PC-3 (cell line): ENCODE measurements around the gene FBXO27. TPM values are rescaled to one million over a fixed set of nuclear protein-coding genes. Genes with fewer than 3 reads are reported as not detected.

Experiments
- ATAC-seq: fragments of 200-7000 bp; cut with Tn5 transposase; 2 replicates; pipeline ENCODE4 v1.9.1; 2020; ENCODE audit warnings: mild to moderate bottlenecking, moderate library complexity
- BruUV-seq: library from RNA; stranded (reverse); fragments of 400-500 nt; replicated peaks from 2 replicates; lab custom pipeline; 2021; lab: Mats Ljungman, UMichigan
- CTCF ChIA-PET: fragments of 300-600 bp; sonication (Branson Sonifier 250); formaldehyde crosslinking; loops from one replicate; lab custom pipeline; 2022; ENCODE audit warnings: antibody characterized with exemption; lab: Charles Lee
- POLR2A ChIA-PET: fragments of 300-600 bp; sonication (Branson Sonifier 250); formaldehyde crosslinking; loops from one replicate; lab custom pipeline; 2022; ENCODE audit warnings: antibody characterized with exemption; ENCODE audit not compliant: unreplicated experiment; lab: Charles Lee
- DNase-seq: peaks from one replicate; pipeline ENCODE4 v3.0.0-alpha.2; 2015
- H2AFZ ChIP-seq: fragments of 300-600 bp; sonication (generic); 2 replicates; pipeline ENCODE4 v1.6.0; 2016; ENCODE audit warnings: antibody characterized with exemption, low read length
- H3F3A ChIP-seq: fragments of 300-600 bp; sonication (generic); one replicate; pipeline ENCODE4 v1.6.0; 2017; ENCODE audit warnings: antibody characterized with exemption, low read length, control low read depth, mild to moderate bottlenecking; ENCODE audit not compliant: unreplicated experiment
- H3K27ac ChIP-seq: fragments of 300-600 bp; sonication (generic); 2 replicates; pipeline ENCODE4 v1.5.1; 2016; ENCODE audit warnings: mild to moderate bottlenecking, low read length
- H3K27me3 ChIP-seq: fragments of 300-600 bp; sonication (generic); 2 replicates; pipeline ENCODE4 v1.6.1; 2016; ENCODE audit warnings: low read length, mixed read lengths
- H3K36me3 ChIP-seq: fragments of 300-600 bp; sonication (generic); 2 replicates; pipeline ENCODE4 v1.6.1; 2016; ENCODE audit warnings: low read depth, mixed run types, low read length, mixed read lengths
- H3K4me1 ChIP-seq: fragments of 300-600 bp; sonication (generic); 2 replicates; pipeline ENCODE4 v1.5.1; 2016; ENCODE audit warnings: low read length; ENCODE audit not compliant: insufficient read depth
- H3K4me2 ChIP-seq: fragments of 300-600 bp; sonication (generic); 2 replicates; pipeline ENCODE4 v1.6.0; 2016; ENCODE audit warnings: low read length
- H3K4me3 ChIP-seq: fragments of 300-600 bp; sonication (generic); 2 replicates; pipeline ENCODE4 v1.5.1; 2016; ENCODE audit warnings: mild to moderate bottlenecking, low read length, mixed read lengths
- H3K79me2 ChIP-seq: fragments of 300-600 bp; sonication (generic); 2 replicates; pipeline ENCODE4 v1.6.1; 2017; ENCODE audit warnings: low read length, mixed read lengths
- H3K9ac ChIP-seq: fragments of 300-600 bp; sonication (generic); 2 replicates; pipeline ENCODE4 v1.6.0; 2016; ENCODE audit warnings: mild to moderate bottlenecking, low read length
- H3K9me2 ChIP-seq: fragments of 300-600 bp; sonication (generic); replicated peaks from 2 replicates; pipeline ENCODE4 v1.6.1; 2016; ENCODE audit warnings: mixed run types, low read length, mixed read lengths
- H3K9me3 ChIP-seq: fragments of 300-600 bp; sonication (generic); 2 replicates; pipeline ENCODE4 v1.6.1; 2016; ENCODE audit warnings: low read length, mixed read lengths
- H4K20me1 ChIP-seq: fragments of 300-600 bp; sonication (generic); 2 replicates; pipeline ENCODE4 v1.6.1; 2016; ENCODE audit warnings: low read length, mixed read lengths
- EZH2 ChIP-seq: fragments of 300-600 bp; sonication (generic); IDR thresholded peaks from one replicate; pipeline ENCODE4 v1.6.1; 2017; ENCODE audit warnings: antibody characterized with exemption, mild to moderate bottlenecking, low read length; ENCODE audit not compliant: unreplicated experiment
- EZH2phosphoT487 ChIP-seq: fragments of 300-600 bp; sonication (generic); IDR thresholded peaks from 2 replicates; pipeline ENCODE4 v1.6.1; 2018; ENCODE audit warnings: mild to moderate bottlenecking, antibody characterized with exemption, low read length, borderline replicate concordance
- intact Hi-C: fragments of 100-400 bp; cut with micrococcal nuclease; formaldehyde crosslinking; loops from 2 replicates; pipeline ENCODE4 v1.9.0; 2023
- total RNA-seq: library from RNA; depleted of rRNA; stranded (reverse); fragments of >200 nt; gene quantifications from 2 replicates; pipeline ENCODE4 v1.2.3, GENCODE V29; 2014
- TF ChIP-seq, protein P1 (sequence below): fragments of 300-600 bp; sonication (generic); conservative IDR thresholded peaks from 2 replicates; pipeline ENCODE4 v1.5.1; 2017; ENCODE audit warnings: antibody characterized with exemption, low read depth, mild to moderate bottlenecking, low read length

The FBXO27 gene
- total RNA-seq, 1 experiment from 2014 or later, result 7.1 TPM

- no peaks in the 10 kb centered on the region; the same call in 1 of the 2 replicates for H3K36me3 ChIP-seq
- ChIA-PET CTCF (no interaction called here), POLR2A (interaction anchor here (0.5 kb wide), 1 partner anchor 628 kb away, joined by 7 read pairs; no protein-coding TSS in a partner anchor)
- peak overlapping the region; percentile 81 for H2AFZ ChIP-seq
- DNase-seq (no peak), ATAC-seq (no peak)
- no peaks in the 10 kb centered on the region for H3K9me2 ChIP-seq
- BruUV-seq, result TSS peak; percentile 76
- TF ChIP-seq EZH2phosphoT487 (no peak), EZH2 (no peak)
- TF ChIP-seq, protein P1, sequence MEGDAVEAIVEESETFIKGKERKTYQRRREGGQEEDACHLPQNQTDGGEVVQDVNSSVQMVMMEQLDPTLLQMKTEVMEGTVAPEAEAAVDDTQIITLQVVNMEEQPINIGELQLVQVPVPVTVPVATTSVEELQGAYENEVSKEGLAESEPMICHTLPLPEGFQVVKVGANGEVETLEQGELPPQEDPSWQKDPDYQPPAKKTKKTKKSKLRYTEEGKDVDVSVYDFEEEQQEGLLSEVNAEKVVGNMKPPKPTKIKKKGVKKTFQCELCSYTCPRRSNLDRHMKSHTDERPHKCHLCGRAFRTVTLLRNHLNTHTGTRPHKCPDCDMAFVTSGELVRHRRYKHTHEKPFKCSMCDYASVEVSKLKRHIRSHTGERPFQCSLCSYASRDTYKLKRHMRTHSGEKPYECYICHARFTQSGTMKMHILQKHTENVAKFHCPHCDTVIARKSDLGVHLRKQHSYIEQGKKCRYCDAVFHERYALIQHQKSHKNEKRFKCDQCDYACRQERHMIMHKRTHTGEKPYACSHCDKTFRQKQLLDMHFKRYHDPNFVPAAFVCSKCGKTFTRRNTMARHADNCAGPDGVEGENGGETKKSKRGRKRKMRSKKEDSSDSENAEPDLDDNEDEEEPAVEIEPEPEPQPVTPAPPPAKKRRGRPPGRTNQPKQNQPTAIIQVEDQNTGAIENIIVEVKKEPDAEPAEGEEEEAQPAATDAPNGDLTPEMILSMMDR, result no peak
- H3K4me3 ChIP-seq, result peak overlapping the region; percentile 76
- no peaks in the 10 kb centered on the region for H3K9me3 ChIP-seq
- H3K4me1 ChIP-seq, result peaks cover 12% of the 10 kb centered on the region
- intact Hi-C loops, result no loop called here
- H3K9ac ChIP-seq, result no peak overlapping the region; the same call in 1 of the 2 replicates
- peak overlapping the region; percentile 88 for H3K4me2 ChIP-seq
- no peaks in the 10 kb centered on the region for H3F3A ChIP-seq
- 0 out of 2 replicates have a peak overlapping the region, but pooled peaks have one; percentile 21 for H3K27ac ChIP-seq
- no peaks in the 10 kb centered on the region for H3K79me2 ChIP-seq
- H4K20me1 ChIP-seq, result no peaks in the 10 kb centered on the region
- H3K27me3 ChIP-seq, result no peaks in the 10 kb centered on the region
Measured at GRCh38 chr19:39030854-39031367, 1.4 kb downstream of the FBXO27 start.

DNA sequence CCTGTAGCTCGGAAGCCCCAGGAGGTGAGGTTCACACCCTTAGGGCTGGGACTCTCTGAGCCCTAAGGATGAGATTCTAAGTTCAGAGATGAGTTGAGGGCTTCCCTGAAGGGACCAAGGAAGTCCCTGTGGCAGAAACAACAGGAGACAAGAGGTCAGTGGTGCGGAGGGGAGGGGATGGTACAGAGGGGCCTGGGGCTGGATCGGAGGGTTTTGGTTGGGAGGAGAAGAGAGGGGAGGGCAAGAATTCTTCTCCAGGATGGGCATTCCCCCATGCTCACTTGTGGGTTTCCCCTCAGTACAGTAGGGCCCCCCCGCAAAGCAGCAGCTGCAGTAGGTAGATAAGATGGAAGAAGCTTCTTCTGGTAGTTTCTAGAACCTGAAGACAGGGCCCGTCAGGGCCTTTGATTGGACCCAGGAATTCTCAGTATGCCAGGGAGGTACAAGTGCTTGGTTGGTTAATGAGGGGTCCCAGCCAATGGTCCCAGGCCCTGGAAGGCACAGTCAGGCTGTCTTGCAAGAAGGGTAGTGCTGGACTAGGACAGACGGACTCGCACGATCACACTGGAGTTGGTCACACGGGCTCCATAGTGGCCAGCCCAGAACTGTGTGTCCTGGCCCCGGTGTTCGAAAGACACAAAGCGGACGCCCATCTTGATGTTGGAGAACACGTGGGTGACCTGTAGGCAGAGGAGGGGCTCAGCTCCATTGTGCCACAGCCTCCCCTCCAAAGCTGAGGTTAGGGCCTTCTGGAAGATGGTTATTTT, 7.3 kb downstream of the FBXO27 start:
- Histone ChIP-seq H3K9ac (no peak overlapping the region), H3F3A (no peaks in the 10 kb centered on the region), H3K4me2 (no peak overlapping the region), H3K27me3 (no peaks in the 10 kb centered on the region), H3K27ac (no peak overlapping the region), H3K9me3 (no peaks in the 10 kb centered on the region), H2AFZ (no peak overlapping the region), H3K4me3 (no peak overlapping the region), H3K4me1 (no peaks in the 10 kb centered on the region), H3K79me2 (no peaks in the 10 kb centered on the region), H3K36me3 (no peaks in the 10 kb centered on the region; the same call in 1 of the 2 replicates), H3K9me2 (no peaks in the 10 kb centered on the region), H4K20me1 (no peaks in the 10 kb centered on the region)
- BruUV-seq, result no TSS peak
- intact Hi-C loops, result no loop called here
- ChIA-PET CTCF (no interaction called here), POLR2A (no interaction called here)
- no peak for DNase-seq
- ATAC-seq, result no peak
- TF ChIP-seq EZH2 (no peak), EZH2phosphoT487 (no peak)

GRCh38 chr19:39021063-39021462, 11.3 kb downstream of the FBXO27 start:
- Histone ChIP-seq H3K27me3 (no peaks in the 10 kb centered on the region), H3K27ac (no peak overlapping the region), H3K4me2 (no peak overlapping the region), H3K36me3 (no peaks in the 10 kb centered on the region), H3F3A (no peaks in the 10 kb centered on the region), H3K9ac (no peak overlapping the region), H2AFZ (no peak overlapping the region), H3K4me1 (no peaks in the 10 kb centered on the region), H3K9me3 (no peaks in the 10 kb centered on the region), H3K79me2 (no peaks in the 10 kb centered on the region), H3K4me3 (no peak overlapping the region), H3K9me2 (no peaks in the 10 kb centered on the region), H4K20me1 (no peaks in the 10 kb centered on the region)
- intact Hi-C loops, result no loop called here
- CTCF ChIA-PET, result no interaction called here
- ATAC-seq, result no peak
- POLR2A ChIA-PET, result no interaction called here
- TF ChIP-seq, protein P1, result no peak
- TF ChIP-seq EZH2phosphoT487 (no peak), EZH2 (no peak)
- BruUV-seq, result no TSS peak
- DNase-seq, result no peak
